K562 (cell line): ENCODE measurements around the gene LCTL. TPM values are rescaled to one million over a fixed set of nuclear protein-coding genes. Genes with fewer than 3 reads are reported as not detected.

Experiments
- CAMTA2 ChIP-seq: fragments of 250-450 bp; sonication (Bioruptor Pico); conservative IDR thresholded peaks from 2 replicates; pipeline ENCODE4 v1.5.1; 2022
- JUNB ChIP-seq: fragments of 450-650 bp; formaldehyde crosslinking; conservative IDR thresholded peaks from 2 replicates; pipeline ENCODE4 v1.4.0; 2020; ENCODE audit warnings: mild to moderate bottlenecking
- MIER1 ChIP-seq: fragments of 450-650 bp; IDR thresholded peaks from 2 replicates; pipeline ENCODE4 v1.6.1; 2016; ENCODE audit warnings: antibody characterized with exemption, mild to moderate bottlenecking, low read depth
- NCOA4 ChIP-seq: fragments of 450-650 bp; IDR thresholded peaks from 2 replicates; pipeline ENCODE4 v1.6.1; 2018; ENCODE audit warnings: mild to moderate bottlenecking; ENCODE audit not compliant: partially characterized antibody
- PHB ChIP-seq: fragments of 250-450 bp; sonication (Bioruptor Pico); IDR thresholded peaks from 2 replicates; pipeline ENCODE4 v1.5.0; 2021
- PHF8 ChIP-seq: fragments of 200-600 bp; sonication (generic); IDR thresholded peaks from 2 replicates; pipeline ENCODE4 v1.6.1; 2012; ENCODE audit warnings: mixed run types, mild to moderate bottlenecking, inconsistent platforms, low read length, moderate library complexity, borderline replicate concordance
- POLR3G ChIP-seq: IDR thresholded peaks from 2 replicates; pipeline ENCODE4 v1.6.1; 2011; ENCODE audit not compliant: insufficient read length, insufficient replicate concordance; ENCODE audit errors: extremely low read depth
- RBM15 ChIP-seq: fragments of 200-400 bp; formaldehyde crosslinking; IDR thresholded peaks from 2 replicates; pipeline ENCODE4 v1.6.1; 2018; ENCODE audit warnings: mild to moderate bottlenecking, low read length, moderate library complexity; ENCODE audit not compliant: insufficient read depth
- SIRT6 ChIP-seq: IDR thresholded peaks from one replicate; pipeline ENCODE4 v1.6.1; 2012; ENCODE audit warnings: low read depth, mild to moderate bottlenecking, control low read depth, inconsistent platforms, low read length, moderate library complexity
- SMAD3 ChIP-seq: fragments of 450-650 bp; formaldehyde crosslinking; conservative IDR thresholded peaks from 2 replicates; pipeline ENCODE4 v1.4.0; 2020; ENCODE audit warnings: mild to moderate bottlenecking
- SP1 ChIP-seq: sonication (generic); formaldehyde crosslinking; IDR thresholded peaks from 2 replicates; pipeline ENCODE4 v1.8.1; 2022; ENCODE audit warnings: mild to moderate bottlenecking, missing genetic modification reagents
- ZNF133 ChIP-seq: fragments of 250-450 bp; sonication (Bioruptor Pico); IDR thresholded peaks from 2 replicates; pipeline ENCODE4 v1.4.0; 2020; ENCODE audit warnings: mild to moderate bottlenecking
- polyA plus RNA-seq, 8 experiments: library from polyadenylated mRNA; depleted of rRNA in 4 of 8; stranded (reverse) in 5 of 8; unstranded in 3 of 8; fragments of >200 nt; fragmentation: Nextera tagmentation in 2 of 8; fragmentation: Illumina TruSeq in 1 of 8; extraction: Ambion mirVana in 2 of 8; extraction: Trizol in 1 of 8; gene quantifications; 2 replicates each; pipeline versions ENCODE4 v1.2.1 to v1.2.3, GENCODE V29; 2011 to 2014; ENCODE audit warnings: inconsistent platforms in 1 of 8, missing spikeins in 1 of 8
- total RNA-seq, 7 experiments: library from RNA; depleted of rRNA in 6 of 7; stranded (reverse); fragments of >200 nt in 6 of 7; fragmentation: Illumina TruSeq in 2 of 7; extraction: Trizol in 2 of 7; gene quantifications; 2 replicates each; pipeline versions ENCODE4 v1.2.1 to v1.2.3, GENCODE V29; 2011 to 2021; ENCODE audit warnings: low replicate concordance in 1 of 7
- TF ChIP-seq, protein P1 (sequence below), 2 experiments: fragments of 150-350 bp in 1 of 2; IDR thresholded peaks; 2 replicates each; pipeline ENCODE4 v1.6.1; 2012 to 2016; ENCODE audit warnings: low read depth in 2 of 2, low read length in 2 of 2, mild to moderate bottlenecking in 1 of 2, moderate library complexity in 1 of 2
- TF ChIP-seq, protein P2 (sequence below): sonication (generic); formaldehyde crosslinking; IDR thresholded peaks from 2 replicates; pipeline ENCODE4 v1.9.0; 2022; ENCODE audit warnings: mild to moderate bottlenecking, missing genetic modification reagents
- TF ChIP-seq, protein P3 (sequence below), 2 experiments: IDR thresholded peaks in 1 of 2; conservative IDR thresholded peaks in 1 of 2; 2 replicates each; pipeline ENCODE4 v1.6.1; 2016; ENCODE audit warnings: low read depth in 2 of 2, mild to moderate bottlenecking in 1 of 2, missing compliant biosample characterization in 1 of 2, missing genetic modification characterization in 1 of 2, moderate library complexity in 1 of 2
- TF ChIP-seq, protein P4 (sequence below): fragments of 250-450 bp; sonication (Bioruptor Pico); IDR thresholded peaks from 2 replicates; pipeline ENCODE4 v1.4.0; 2020

LCTL gene
- total and polyA plus RNA-seq, 9 of the 15 experiments (the other 6 are each of a cell fraction or from before 2014, with no cell fraction given) = 0.08 to 0.31 (median 0.17) TPM; not detected in 6

DNA sequence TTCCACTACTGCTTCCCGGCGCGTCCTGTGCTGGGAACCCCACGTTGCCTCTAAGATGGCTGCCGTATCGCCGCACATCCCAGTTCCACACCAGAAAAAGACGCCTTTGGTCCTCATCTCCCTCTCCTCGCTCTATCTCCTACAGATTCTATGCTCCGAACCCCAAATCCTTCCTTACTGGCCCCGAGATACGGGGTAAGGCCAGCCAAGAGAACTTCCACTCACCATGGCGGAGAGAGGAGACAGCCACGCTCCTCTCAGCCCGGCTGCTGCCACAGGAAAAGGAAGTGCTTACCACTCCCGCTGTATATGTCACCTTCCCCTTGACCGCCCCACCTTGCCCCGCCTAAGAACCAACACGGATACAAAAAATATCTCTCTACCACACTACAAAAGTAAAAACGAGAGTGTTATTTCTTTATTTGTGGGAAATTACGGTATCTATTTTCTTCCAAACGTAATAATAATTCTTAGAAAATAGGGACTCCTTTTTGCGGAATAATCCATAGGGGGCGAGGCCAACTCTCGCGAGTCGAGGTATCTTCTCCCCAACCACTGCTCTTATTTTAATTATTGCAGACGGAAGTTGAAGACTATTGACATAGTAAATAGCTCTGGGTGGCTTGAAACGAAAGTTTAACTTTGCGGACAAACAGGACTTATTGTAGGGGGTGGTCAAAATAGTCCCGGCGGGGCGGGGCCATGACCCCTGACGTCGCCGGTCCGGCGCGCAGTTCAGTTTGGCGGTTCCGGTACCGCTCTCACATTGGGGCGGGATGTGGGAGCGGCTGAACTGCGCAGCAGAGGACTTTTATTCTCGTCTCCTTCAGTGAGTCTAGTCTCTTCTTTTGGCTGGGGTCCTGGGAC, 61.0 kb downstream of the LCTL start, which contains the start of the genes RPL4 and ZWILCH (continued):
- TF ChIP-seq, protein P1, sequence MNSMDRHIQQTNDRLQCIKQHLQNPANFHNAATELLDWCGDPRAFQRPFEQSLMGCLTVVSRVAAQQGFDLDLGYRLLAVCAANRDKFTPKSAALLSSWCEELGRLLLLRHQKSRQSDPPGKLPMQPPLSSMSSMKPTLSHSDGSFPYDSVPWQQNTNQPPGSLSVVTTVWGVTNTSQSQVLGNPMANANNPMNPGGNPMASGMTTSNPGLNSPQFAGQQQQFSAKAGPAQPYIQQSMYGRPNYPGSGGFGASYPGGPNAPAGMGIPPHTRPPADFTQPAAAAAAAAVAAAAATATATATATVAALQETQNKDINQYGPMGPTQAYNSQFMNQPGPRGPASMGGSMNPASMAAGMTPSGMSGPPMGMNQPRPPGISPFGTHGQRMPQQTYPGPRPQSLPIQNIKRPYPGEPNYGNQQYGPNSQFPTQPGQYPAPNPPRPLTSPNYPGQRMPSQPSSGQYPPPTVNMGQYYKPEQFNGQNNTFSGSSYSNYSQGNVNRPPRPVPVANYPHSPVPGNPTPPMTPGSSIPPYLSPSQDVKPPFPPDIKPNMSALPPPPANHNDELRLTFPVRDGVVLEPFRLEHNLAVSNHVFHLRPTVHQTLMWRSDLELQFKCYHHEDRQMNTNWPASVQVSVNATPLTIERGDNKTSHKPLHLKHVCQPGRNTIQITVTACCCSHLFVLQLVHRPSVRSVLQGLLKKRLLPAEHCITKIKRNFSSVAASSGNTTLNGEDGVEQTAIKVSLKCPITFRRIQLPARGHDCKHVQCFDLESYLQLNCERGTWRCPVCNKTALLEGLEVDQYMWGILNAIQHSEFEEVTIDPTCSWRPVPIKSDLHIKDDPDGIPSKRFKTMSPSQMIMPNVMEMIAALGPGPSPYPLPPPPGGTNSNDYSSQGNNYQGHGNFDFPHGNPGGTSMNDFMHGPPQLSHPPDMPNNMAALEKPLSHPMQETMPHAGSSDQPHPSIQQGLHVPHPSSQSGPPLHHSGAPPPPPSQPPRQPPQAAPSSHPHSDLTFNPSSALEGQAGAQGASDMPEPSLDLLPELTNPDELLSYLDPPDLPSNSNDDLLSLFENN (IDR thresholded peaks at IDR 0.05; ENCODE audit: low read depth in 2 of 2, low read length in 2 of 2) = peak in 1 of 2 experiments; percentile 41; a peak in 1 of 4 replicates
- TF ChIP-seq ZNF133 (CRISPR knock-in tag) = no peak
- peak; percentile 78 for TF ChIP-seq PHF8
- TF ChIP-seq, protein P2, sequence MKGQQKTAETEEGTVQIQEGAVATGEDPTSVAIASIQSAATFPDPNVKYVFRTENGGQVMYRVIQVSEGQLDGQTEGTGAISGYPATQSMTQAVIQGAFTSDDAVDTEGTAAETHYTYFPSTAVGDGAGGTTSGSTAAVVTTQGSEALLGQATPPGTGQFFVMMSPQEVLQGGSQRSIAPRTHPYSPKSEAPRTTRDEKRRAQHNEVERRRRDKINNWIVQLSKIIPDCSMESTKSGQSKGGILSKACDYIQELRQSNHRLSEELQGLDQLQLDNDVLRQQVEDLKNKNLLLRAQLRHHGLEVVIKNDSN (CRISPR knock-in tag) = no peak
- TF ChIP-seq SP1 (CRISPR knock-in tag) = peak; percentile 67
- TF ChIP-seq CAMTA2 = no peak
- peak; percentile 64; the same call in 1 of the 2 replicates for TF ChIP-seq MIER1
- TF ChIP-seq, protein P3, sequence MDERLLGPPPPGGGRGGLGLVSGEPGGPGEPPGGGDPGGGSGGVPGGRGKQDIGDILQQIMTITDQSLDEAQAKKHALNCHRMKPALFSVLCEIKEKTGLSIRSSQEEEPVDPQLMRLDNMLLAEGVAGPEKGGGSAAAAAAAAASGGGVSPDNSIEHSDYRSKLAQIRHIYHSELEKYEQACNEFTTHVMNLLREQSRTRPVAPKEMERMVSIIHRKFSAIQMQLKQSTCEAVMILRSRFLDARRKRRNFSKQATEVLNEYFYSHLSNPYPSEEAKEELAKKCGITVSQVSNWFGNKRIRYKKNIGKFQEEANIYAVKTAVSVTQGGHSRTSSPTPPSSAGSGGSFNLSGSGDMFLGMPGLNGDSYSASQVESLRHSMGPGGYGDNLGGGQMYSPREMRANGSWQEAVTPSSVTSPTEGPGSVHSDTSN (CRISPR knock-in tag; IDR thresholded peaks at IDR 0.05; ENCODE audit: low read depth) = no peak
- TF ChIP-seq, protein P3 (tag; conservative IDR thresholded peaks at IDR 0.05; ENCODE audit: low read depth) = 0 out of 2 replicates have a peak, but pooled peaks have one; percentile 28
- TF ChIP-seq POLR3G = no peak
- no peak for TF ChIP-seq SMAD3 (CRISPR knock-in tag)
- no peak for TF ChIP-seq JUNB
- peak; percentile 72; the same call in 1 of the 2 replicates for TF ChIP-seq PHB
- TF ChIP-seq SIRT6 = no peak
- TF ChIP-seq, protein P4, sequence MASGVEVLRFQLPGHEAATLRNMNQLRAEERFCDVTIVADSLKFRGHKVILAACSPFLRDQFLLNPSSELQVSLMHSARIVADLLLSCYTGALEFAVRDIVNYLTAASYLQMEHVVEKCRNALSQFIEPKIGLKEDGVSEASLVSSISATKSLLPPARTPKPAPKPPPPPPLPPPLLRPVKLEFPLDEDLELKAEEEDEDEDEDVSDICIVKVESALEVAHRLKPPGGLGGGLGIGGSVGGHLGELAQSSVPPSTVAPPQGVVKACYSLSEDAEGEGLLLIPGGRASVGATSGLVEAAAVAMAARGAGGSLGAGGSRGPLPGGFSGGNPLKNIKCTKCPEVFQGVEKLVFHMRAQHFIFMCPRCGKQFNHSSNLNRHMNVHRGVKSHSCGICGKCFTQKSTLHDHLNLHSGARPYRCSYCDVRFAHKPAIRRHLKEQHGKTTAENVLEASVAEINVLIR (CRISPR knock-in tag) = peak; percentile 63; the same call in 1 of the 2 replicates
- no peak for TF ChIP-seq NCOA4
- no peak for TF ChIP-seq RBM15
